BJ (cell line): ENCODE results near the gene KCNN3. TPM values are rescaled to one million over a fixed set of nuclear protein-coding genes. Genes with fewer than 3 reads are reported as not detected.

Source experiments
- CTCF ChIA-PET: fragments of 350-600 bp; formaldehyde crosslinking; extraction: SDS; loops from one replicate; lab custom pipeline; 2021; ENCODE audit warnings: antibody characterized with exemption, inconsistent platforms; lab: Yijun Ruan, JAX
- POLR2A ChIA-PET: fragments of 300-600 bp; sonication (Branson Sonifier 250); formaldehyde crosslinking; extraction: SDS; loops from one replicate; lab custom pipeline; 2021; ENCODE audit warnings: antibody characterized with exemption; lab: Charles Lee
- DNase-seq: peaks from one replicate; pipeline ENCODE4 v3.0.0-alpha.2; 2011; ENCODE audit warnings: low read depth
- H3K27me3 ChIP-seq: 2 replicates; pipeline ENCODE4 v1.6.0; 2011; ENCODE audit warnings: low read length; ENCODE audit not compliant: control insufficient read depth, insufficient read depth
- H3K36me3 ChIP-seq: 2 replicates; pipeline ENCODE4 v1.5.1; 2011; ENCODE audit warnings: low read length; ENCODE audit not compliant: control insufficient read depth, insufficient read depth
- H3K4me3 ChIP-seq: 2 replicates; pipeline ENCODE4 v1.5.1; 2011; ENCODE audit warnings: low read depth, mild to moderate bottlenecking, control low read depth, low read length
- polyA plus RNA-seq: library from polyadenylated mRNA; depleted of rRNA; stranded (reverse); fragments of >200 nt; gene quantifications from 2 replicates; pipeline ENCODE4 v1.2.3, GENCODE V29; 2011
- TF ChIP-seq, protein P1 (sequence below): IDR thresholded peaks from 2 replicates; pipeline ENCODE4 v1.5.1; 2011; ENCODE audit warnings: low read depth, mild to moderate bottlenecking, control low read depth, inconsistent platforms, low read length, moderate library complexity; ENCODE audit not compliant: insufficient read depth

KCNN3 gene
- polyA plus RNA-seq, 1 experiment = not detected

DNA sequence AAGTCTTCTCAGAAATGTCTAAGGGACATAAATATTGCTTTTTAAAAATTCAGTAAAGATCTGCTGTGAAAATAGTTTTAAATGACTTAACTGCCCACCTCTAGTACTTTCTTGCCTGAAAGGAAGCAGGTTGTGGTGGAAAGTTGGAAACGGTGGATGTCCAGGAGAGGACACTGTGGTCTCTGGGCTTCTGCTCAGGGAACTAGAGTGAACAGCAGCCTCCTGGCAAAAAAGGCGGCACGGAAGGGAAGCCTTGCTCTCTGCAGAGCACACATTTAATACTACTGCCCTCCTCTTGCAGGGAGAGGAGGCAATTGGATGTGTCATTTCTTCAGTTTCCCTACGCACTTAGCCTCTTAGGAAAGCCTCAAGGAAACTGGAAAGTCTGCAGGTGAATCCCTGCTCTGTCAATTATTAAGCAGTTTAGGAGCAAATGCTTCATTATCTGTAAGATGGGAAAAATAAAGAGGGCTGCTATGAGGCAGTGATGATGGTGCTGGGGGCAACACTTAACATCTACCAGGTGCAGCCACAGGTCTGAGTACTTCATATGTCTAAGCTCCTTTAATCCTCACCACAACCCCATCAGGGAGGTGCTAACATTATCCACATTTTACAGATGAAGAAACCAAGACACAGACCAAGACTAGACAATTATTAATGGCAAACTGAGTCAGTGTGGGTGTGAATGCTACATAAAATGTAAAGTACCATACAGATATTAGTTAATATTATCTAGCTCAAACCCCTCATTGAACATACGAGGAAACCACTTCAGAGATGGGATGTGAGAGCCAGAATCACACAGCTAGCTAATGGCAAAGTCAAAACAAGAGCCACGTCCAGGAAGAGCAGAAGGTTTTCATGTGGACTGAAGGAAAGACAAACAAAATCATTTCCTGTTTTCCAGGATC, 153.2 kb downstream of the KCNN3 start:
- Histone ChIP-seq H3K36me3 (no peaks in the 10 kb centered on the region), H3K27me3 (peaks cover 10% of the 10 kb centered on the region), H3K4me3 (no peak overlapping the region)
- TF ChIP-seq, protein P1, sequence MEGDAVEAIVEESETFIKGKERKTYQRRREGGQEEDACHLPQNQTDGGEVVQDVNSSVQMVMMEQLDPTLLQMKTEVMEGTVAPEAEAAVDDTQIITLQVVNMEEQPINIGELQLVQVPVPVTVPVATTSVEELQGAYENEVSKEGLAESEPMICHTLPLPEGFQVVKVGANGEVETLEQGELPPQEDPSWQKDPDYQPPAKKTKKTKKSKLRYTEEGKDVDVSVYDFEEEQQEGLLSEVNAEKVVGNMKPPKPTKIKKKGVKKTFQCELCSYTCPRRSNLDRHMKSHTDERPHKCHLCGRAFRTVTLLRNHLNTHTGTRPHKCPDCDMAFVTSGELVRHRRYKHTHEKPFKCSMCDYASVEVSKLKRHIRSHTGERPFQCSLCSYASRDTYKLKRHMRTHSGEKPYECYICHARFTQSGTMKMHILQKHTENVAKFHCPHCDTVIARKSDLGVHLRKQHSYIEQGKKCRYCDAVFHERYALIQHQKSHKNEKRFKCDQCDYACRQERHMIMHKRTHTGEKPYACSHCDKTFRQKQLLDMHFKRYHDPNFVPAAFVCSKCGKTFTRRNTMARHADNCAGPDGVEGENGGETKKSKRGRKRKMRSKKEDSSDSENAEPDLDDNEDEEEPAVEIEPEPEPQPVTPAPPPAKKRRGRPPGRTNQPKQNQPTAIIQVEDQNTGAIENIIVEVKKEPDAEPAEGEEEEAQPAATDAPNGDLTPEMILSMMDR = no peak
- CTCF ChIA-PET = no interaction called here
- DNase-seq = no peak
- POLR2A ChIA-PET = no interaction called here

DNA sequence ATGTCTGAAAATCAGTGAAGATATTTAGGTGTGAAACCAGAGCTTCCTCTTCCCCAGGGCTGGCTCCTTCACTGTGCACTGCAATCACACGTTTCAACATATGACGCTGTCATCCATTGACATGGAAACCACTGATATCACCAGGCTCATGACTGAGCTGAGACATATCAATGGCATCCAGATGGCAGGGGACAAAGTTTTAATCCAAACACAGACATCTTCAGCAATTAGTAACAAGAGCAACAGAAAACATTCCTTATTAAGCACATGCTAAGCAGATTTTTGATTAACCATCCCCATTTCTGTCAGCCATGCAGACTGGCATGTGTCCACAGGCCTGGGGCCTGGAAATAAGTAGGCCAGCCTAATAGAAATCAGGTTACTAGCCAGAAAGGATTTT, 154.1 kb downstream of the KCNN3 start:
- no peak for DNase-seq
- TF ChIP-seq, protein P1 = no peak
- CTCF ChIA-PET = interaction anchor here (0.7 to 1.1 kb wide), 2 partner anchors 11 to 72 kb away, joined by 3 read pairs; no protein-coding TSS in a partner anchor
- no peaks in the 10 kb centered on the region for H3K36me3 ChIP-seq
- POLR2A ChIA-PET = no interaction called here
- peaks cover 10% of the 10 kb centered on the region for H3K27me3 ChIP-seq
- H3K4me3 ChIP-seq = no peak overlapping the region

GRCh38 chr1:154715385-154715784, 154.7 kb downstream of the KCNN3 start:
- TF ChIP-seq, protein P1 = no peak
- Histone ChIP-seq H3K27me3 (peaks cover 10% of the 10 kb centered on the region), H3K4me3 (no peak overlapping the region), H3K36me3 (no peaks in the 10 kb centered on the region)
- POLR2A ChIA-PET = no interaction called here
- CTCF ChIA-PET = interaction anchor here (0.7 to 1.1 kb wide), 2 partner anchors 10 to 73 kb away, joined by 3 read pairs; no protein-coding TSS in a partner anchor
- no peak for DNase-seq

- TF ChIP-seq, protein P1 = no peak
- ChIA-PET POLR2A (no interaction called here), CTCF (no interaction called here)
- Histone ChIP-seq H3K4me3 (no peak overlapping the region), H3K27me3 (peaks cover 12% of the 10 kb centered on the region), H3K36me3 (no peaks in the 10 kb centered on the region)
- no peak for DNase-seq
Observed at GRCh38 chr1:154714638-154715037, 155.4 kb downstream of the KCNN3 start.

DNA sequence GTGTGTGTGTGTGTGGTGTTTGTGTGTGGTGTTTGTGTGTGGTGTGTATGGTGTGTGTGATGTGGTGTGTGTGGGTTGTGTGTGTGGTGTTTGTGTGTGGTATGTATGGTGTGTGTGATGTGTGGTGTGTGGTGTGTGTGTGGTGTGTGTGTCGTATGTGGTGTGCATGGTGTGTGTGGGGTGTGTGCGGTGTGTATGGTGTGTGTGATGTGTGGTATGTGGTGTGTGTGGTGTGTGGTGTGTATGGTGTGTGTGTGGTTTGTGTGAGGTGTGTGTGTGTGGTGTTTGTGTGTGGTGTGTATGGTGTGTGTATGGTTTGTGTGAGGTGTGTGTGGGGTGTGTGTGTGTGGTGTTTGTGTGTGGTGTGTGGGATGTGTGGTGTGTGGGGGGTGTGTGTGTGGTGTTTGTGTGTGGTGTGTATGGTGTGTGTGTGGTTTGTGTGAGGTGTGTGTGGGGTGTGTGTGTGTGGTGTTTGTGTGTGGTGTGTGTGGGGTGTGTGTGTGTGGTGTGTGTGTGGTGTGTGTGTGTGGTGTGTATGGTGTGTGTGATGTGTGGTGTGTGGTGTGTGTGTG, 155.9 kb downstream of the KCNN3 start:
- no peak overlapping the region for H3K4me3 ChIP-seq
- peaks cover 12% of the 10 kb centered on the region for H3K27me3 ChIP-seq
- CTCF ChIA-PET = no interaction called here
- no peaks in the 10 kb centered on the region for H3K36me3 ChIP-seq
- DNase-seq = no peak
- POLR2A ChIA-PET = no interaction called here
- TF ChIP-seq, protein P1 = no peak
